GM12878 (cell line): ENCODE measurements around the gene SLC2A9. TPM values are rescaled to one million over a fixed set of nuclear protein-coding genes. Genes with fewer than 3 reads are reported as not detected.

Experiments
- ATAC-seq: fragments of 200-7000 bp; cut with Tn5 transposase; 3 replicates; pipeline ENCODE4 v1.9.1; 2020; ENCODE audit warnings: mild to moderate bottlenecking, moderate library complexity
- BruUV-seq: library from RNA; stranded (reverse); fragments of 400-500 nt; replicated peaks from 2 replicates; lab custom pipeline; 2021; lab: Mats Ljungman, UMichigan
- CTCF ChIA-PET: fragments of 300-600 bp; sonication (Branson Sonifier 250); formaldehyde crosslinking; extraction: SDS; loops from one replicate; lab custom pipeline; 2021; ENCODE audit warnings: inconsistent platforms; lab: Yijun Ruan, JAX
- POLR2A ChIA-PET: fragments of 350-600 bp; formaldehyde crosslinking; extraction: SDS; loops from one replicate; lab custom pipeline; 2021; ENCODE audit warnings: inconsistent platforms; lab: Charles Lee
- RAD21 ChIA-PET: fragments of 300-600 bp; sonication (Branson Sonifier 250); formaldehyde crosslinking; loops from one replicate; lab custom pipeline; 2023; ENCODE audit warnings: antibody characterized with exemption; ENCODE audit not compliant: unreplicated experiment; lab: Charles Lee
- SMC1A ChIA-PET: fragments of 300-600 bp; sonication (Branson Sonifier 250); formaldehyde crosslinking; loops from one replicate; lab custom pipeline; 2023; ENCODE audit not compliant: unreplicated experiment, uncharacterized antibody; lab: Charles Lee
- DNase-seq: peaks from one replicate; pipeline ENCODE4 v3.0.0-alpha.2; 2011; ENCODE audit warnings: low read depth, low spot score
- FAIRE-seq: peaks from 3 replicates; lab custom pipeline; 2011; peaks lifted over from hg19 to GRCh38; lab: Jason Lieb, UNC
- H2AFZ ChIP-seq: 2 replicates; pipeline ENCODE4 v1.6.0; 2011; ENCODE audit warnings: low read depth, low read length, control low read depth; ENCODE audit not compliant: control insufficient read depth
- H3K27ac ChIP-seq: 2 replicates; pipeline ENCODE4 v1.5.1; 2011; ENCODE audit warnings: control low read depth; ENCODE audit not compliant: control insufficient read depth, insufficient read depth
- H3K27me3 ChIP-seq, 2 experiments: replicated peaks in 1 of 2; 2 replicates each; pipeline versions ENCODE4 v1.6.0 to v1.6.1; 2011; ENCODE audit warnings: low read length in 1 of 2; ENCODE audit not compliant: control insufficient read depth in 2 of 2, insufficient read depth in 2 of 2
- H3K36me3 ChIP-seq, 2 experiments: 2 replicates each; pipeline ENCODE4 v1.5.1; 2011; ENCODE audit warnings: low read length in 1 of 2; ENCODE audit not compliant: control insufficient read depth in 2 of 2, insufficient read depth in 2 of 2
- H3K4me1 ChIP-seq: 2 replicates; pipeline ENCODE4 v1.6.1; 2011; ENCODE audit warnings: mild to moderate bottlenecking, low read length, moderate library complexity, mixed read lengths; ENCODE audit not compliant: control insufficient read depth, insufficient read depth
- H3K4me2 ChIP-seq: 2 replicates; pipeline ENCODE4 v1.6.0; 2011; ENCODE audit warnings: control low read depth; ENCODE audit not compliant: control insufficient read depth, insufficient read depth
- H3K4me3 ChIP-seq: fragments of 200-600 bp; sonication (generic); 2 replicates; pipeline ENCODE4 v1.5.1; 2016
- H3K79me2 ChIP-seq: 2 replicates; pipeline ENCODE4 v1.6.0; 2011; ENCODE audit warnings: low read length; ENCODE audit not compliant: control insufficient read depth, insufficient read depth
- H3K9ac ChIP-seq: 2 replicates; pipeline ENCODE4 v1.8.0; 2011; ENCODE audit warnings: low read length, control low read depth, mixed read lengths; ENCODE audit not compliant: control insufficient read depth, insufficient read depth
- H3K9me3 ChIP-seq: replicated peaks from 3 replicates; pipeline ENCODE4 v1.5.1; 2011; ENCODE audit warnings: mild to moderate bottlenecking, low read length; ENCODE audit not compliant: control insufficient read depth, insufficient read depth
- H4K20me1 ChIP-seq: 2 replicates; pipeline ENCODE4 v1.6.0; 2011; ENCODE audit not compliant: control insufficient read depth, insufficient read depth
- CHD2 ChIP-seq: IDR thresholded peaks from 2 replicates; pipeline ENCODE4 v1.6.1; 2011; ENCODE audit warnings: low read depth, low read length, improper control_type of control experiment, borderline replicate concordance
- CREB1 ChIP-seq: IDR thresholded peaks from 2 replicates; pipeline ENCODE4 v1.6.1; 2012; ENCODE audit warnings: low read depth, mild to moderate bottlenecking, inconsistent platforms
- HDAC6 ChIP-seq: fragments of 200-600 bp; sonication (generic); IDR thresholded peaks from one replicate; pipeline ENCODE4 v1.8.0; 2017; ENCODE audit warnings: antibody characterized with exemption; ENCODE audit not compliant: unreplicated experiment
- NR2F1 ChIP-seq: fragments of 450-650 bp; conservative IDR thresholded peaks from 2 replicates; pipeline ENCODE4 v1.6.1; 2017; ENCODE audit warnings: mild to moderate bottlenecking
- SKIL ChIP-seq: fragments of 450-650 bp; IDR thresholded peaks from 2 replicates; pipeline ENCODE4 v1.6.1; 2017; ENCODE audit warnings: mild to moderate bottlenecking, low read depth, inconsistent platforms; ENCODE audit not compliant: poor library complexity, severe bottlenecking
- SMARCA5 ChIP-seq: fragments of 450-650 bp; IDR thresholded peaks from 2 replicates; pipeline ENCODE4 v1.6.1; 2017; ENCODE audit warnings: mild to moderate bottlenecking
- TBL1XR1 ChIP-seq: IDR thresholded peaks from 2 replicates; pipeline ENCODE4 v1.6.1; 2012; ENCODE audit warnings: low read depth, low read length, improper control_type of control experiment
- ZBTB11 ChIP-seq: fragments of 450-650 bp; formaldehyde crosslinking; IDR thresholded peaks from 2 replicates; pipeline ENCODE4 v1.5.0; 2022; ENCODE audit warnings: mild to moderate bottlenecking, missing genetic modification characterization
- ZBTB40 ChIP-seq: fragments of 450-650 bp; IDR thresholded peaks from 2 replicates; pipeline ENCODE4 v1.6.1; 2016; ENCODE audit warnings: mild to moderate bottlenecking, moderate library complexity, borderline replicate concordance
- ZZZ3 ChIP-seq: IDR thresholded peaks from 2 replicates; pipeline ENCODE4 v1.6.1; 2011; ENCODE audit warnings: low read depth; ENCODE audit not compliant: control insufficient read depth, insufficient read length
- WGBS: methylation state at CpG from one replicate; pipeline ENCODE4 v1.1.6; 2016; ENCODE audit warnings: low lambda C conversion rate; ENCODE audit not compliant: insufficient replicate concordance, insufficient coverage; ENCODE audit errors: missing lambda C conversion rate; 5-methylcytosine and 5-hydroxymethylcytosine counted together
- in situ Hi-C: fragments of 300-500 bp; cut with MboI; formaldehyde crosslinking; loops from 9 replicates; pipeline ENCODE4 v1.14.3; 2018; ENCODE audit warnings: mixed read lengths
- intact Hi-C: fragments of 100-400 bp; cut with micrococcal nuclease; formaldehyde crosslinking; loops from one replicate; pipeline ENCODE4 v1.14.2; 2022; ENCODE audit not compliant: unreplicated experiment
- polyA plus RNA-seq, 11 experiments: library from polyadenylated mRNA; depleted of rRNA in 4 of 11; unstranded in 6 of 11; stranded (reverse) in 5 of 11; fragments of >200 nt; fragmentation: Nextera tagmentation in 4 of 11; fragmentation: Illumina TruSeq in 1 of 11; extraction: Ambion mirVana in 4 of 11; extraction: Trizol in 1 of 11; gene quantifications; 1 replicate in 1 of 11; 2 replicates in 10 of 11; pipeline versions ENCODE4 v1.2.1 to v1.2.3, GENCODE V29; 2011 to 2016; ENCODE audit warnings: inconsistent platforms in 2 of 11, missing spikeins in 2 of 11, low read depth in 1 of 11
- total RNA-seq, 4 experiments: library from RNA; depleted of rRNA in 3 of 4; stranded (reverse); fragments of >200 nt in 3 of 4; fragmentation: Illumina TruSeq in 1 of 4; extraction: Trizol in 1 of 4; gene quantifications; 2 replicates each; pipeline versions ENCODE4 v1.2.1 to v1.2.3, GENCODE V29; 2013 to 2021

The SLC2A9 gene
- total and polyA plus RNA-seq, 10 of the 15 experiments (the other 5 are each of a cell fraction or from before 2014, with no cell fraction given), result 0.28 to 2.8 (median 1.2) TPM

GRCh38 chr4:9906996-9907395 lies 114.3 kb downstream of the SLC2A9 start:
- no TSS peak for BruUV-seq
- intact Hi-C loops, result no loop called here
- ATAC-seq (no peak), FAIRE-seq (no peak)
- Histone ChIP-seq H2AFZ (no peak overlapping the region), H3K9me3 (no peaks in the 10 kb centered on the region; the same call in 2 of the 3 replicates), H3K27me3 (no peaks in the 10 kb centered on the region), H3K4me1 (no peaks in the 10 kb centered on the region), H4K20me1 (no peaks in the 10 kb centered on the region), H3K9ac (no peak overlapping the region), H3K79me2 (no peaks in the 10 kb centered on the region), H3K4me3 (no peak overlapping the region), H3K27ac (no peak overlapping the region)
- POLR2A ChIA-PET, result interaction anchor here (0.6 kb wide), 1 partner anchor 1293 kb away, joined by 4 read pairs; no protein-coding TSS in a partner anchor
- SMC1A ChIA-PET, result interaction anchor here (1.6 to 2.2 kb wide), 3 partner anchors 107 to 142 kb away, joined by 4 to 6 read pairs (median 5); no protein-coding TSS in a partner anchor
- RAD21 ChIA-PET, result no interaction called here
- TF ChIP-seq ZBTB11 (CRISPR knock-in tag), result no peak
- no peak for TF ChIP-seq CHD2
- no peak for TF ChIP-seq CREB1
- no peak for TF ChIP-seq ZBTB40
- TF ChIP-seq HDAC6, result no peak
- no peak for TF ChIP-seq SMARCA5
- TF ChIP-seq SKIL, result no peak
- TF ChIP-seq TBL1XR1, result no peak
- no peak for TF ChIP-seq NR2F1
- no peak for TF ChIP-seq ZZZ3
- TF ChIP-seq, all 136 proteins: peak for 0
- in situ Hi-C loops, result no loop called here
- Histone ChIP-seq H3K36me3 (no peaks in the 10 kb centered on the region), H3K4me2 (no peak overlapping the region)
- CTCF ChIA-PET, result interaction anchor here (1.2 to 1.9 kb wide), 4 partner anchors 12 to 108 kb away, joined by 3 to 5 read pairs (median 3); no protein-coding TSS in a partner anchor
- DNase-seq, result no peak
- WGBS, result 50% methylated on average over 1 of the region's 1 CpG
